GM12878 (cell line): ENCODE measurements around the gene BMP8B. TPM values are rescaled to one million over a fixed set of nuclear protein-coding genes. Genes with fewer than 3 reads are reported as not detected.
A peak's percentile ranks its signal among the peaks of the same experiment; 100 is the strongest.

ENCODE experiments used
- BACH1 ChIP-seq: fragments of 450-650 bp; IDR thresholded peaks from 2 replicates; pipeline ENCODE4 v1.6.1; 2017; ENCODE audit warnings: mild to moderate bottlenecking, borderline replicate concordance
- BHLHE40 ChIP-seq, 2 experiments: fragments of 450-650 bp in 1 of 2; IDR thresholded peaks; 2 replicates each; pipeline ENCODE4 v1.6.1; 2011 to 2017; ENCODE audit warnings: low read depth in 2 of 2, borderline replicate concordance in 1 of 2, improper control_type of control experiment in 1 of 2, low read length in 1 of 2, mild to moderate bottlenecking in 1 of 2
- EED ChIP-seq: sonication (generic); IDR thresholded peaks from 2 replicates; pipeline ENCODE4 v1.6.1; 2016; ENCODE audit warnings: antibody characterized with exemption, low read depth
- GATAD2B ChIP-seq: fragments of 450-650 bp; conservative IDR thresholded peaks from 2 replicates; pipeline ENCODE4 v1.6.1; 2017; ENCODE audit warnings: low read depth, mild to moderate bottlenecking, moderate library complexity
- HDAC6 ChIP-seq: fragments of 200-600 bp; sonication (generic); IDR thresholded peaks from one replicate; pipeline ENCODE4 v1.8.0; 2017; ENCODE audit warnings: antibody characterized with exemption; ENCODE audit not compliant: unreplicated experiment
- IKZF1 ChIP-seq: fragments of 450-650 bp; conservative IDR thresholded peaks from 2 replicates; pipeline ENCODE4 v1.6.1; 2017; ENCODE audit warnings: antibody characterized with exemption, mild to moderate bottlenecking
- JUND ChIP-seq: IDR thresholded peaks from 2 replicates; pipeline ENCODE4 v1.6.1; 2012; ENCODE audit warnings: low read depth, mild to moderate bottlenecking, low read length, improper control_type of control experiment, moderate library complexity
- KAT2A ChIP-seq: conservative IDR thresholded peaks from 2 replicates; pipeline ENCODE4 v1.6.1; 2011; ENCODE audit warnings: low read depth, low read length; ENCODE audit not compliant: control insufficient read depth
- MYC ChIP-seq: IDR thresholded peaks from 2 replicates; pipeline ENCODE4 v1.6.1; 2011; ENCODE audit warnings: mild to moderate bottlenecking, low read length, moderate library complexity, inconsistent platforms; ENCODE audit not compliant: insufficient read depth, insufficient replicate concordance, insufficient read length, severe bottlenecking
- NFXL1 ChIP-seq: fragments of 450-650 bp; IDR thresholded peaks from 2 replicates; pipeline ENCODE4 v1.6.1; 2017; ENCODE audit warnings: antibody characterized with exemption, mild to moderate bottlenecking, borderline replicate concordance
- NR2F1 ChIP-seq: fragments of 450-650 bp; conservative IDR thresholded peaks from 2 replicates; pipeline ENCODE4 v1.6.1; 2017; ENCODE audit warnings: mild to moderate bottlenecking
- SMC3 ChIP-seq: IDR thresholded peaks from 2 replicates; pipeline ENCODE4 v1.6.1; 2011; ENCODE audit warnings: low read length, improper control_type of control experiment, borderline replicate concordance
- STAT3 ChIP-seq: IDR thresholded peaks from 2 replicates; pipeline ENCODE4 v1.6.1; 2011; ENCODE audit warnings: low read depth, low read length, improper control_type of control experiment
- polyA plus RNA-seq, 11 experiments: library from polyadenylated mRNA; depleted of rRNA in 4 of 11; unstranded in 6 of 11; stranded (reverse) in 5 of 11; fragments of >200 nt; fragmentation: Nextera tagmentation in 4 of 11; fragmentation: Illumina TruSeq in 1 of 11; extraction: Ambion mirVana in 4 of 11; extraction: Trizol in 1 of 11; gene quantifications; 1 replicate in 1 of 11; 2 replicates in 10 of 11; pipeline versions ENCODE4 v1.2.1 to v1.2.3, GENCODE V29; 2011 to 2016; ENCODE audit warnings: inconsistent platforms in 2 of 11, missing spikeins in 2 of 11, low read depth in 1 of 11
- total RNA-seq, 4 experiments: library from RNA; depleted of rRNA in 3 of 4; stranded (reverse); fragments of >200 nt in 3 of 4; fragmentation: Illumina TruSeq in 1 of 4; extraction: Trizol in 1 of 4; gene quantifications; 2 replicates each; pipeline versions ENCODE4 v1.2.1 to v1.2.3, GENCODE V29; 2013 to 2021
- TF ChIP-seq, protein P1 (sequence below): fragments of 450-650 bp; IDR thresholded peaks from 2 replicates; pipeline ENCODE4 v1.6.1; 2016; ENCODE audit warnings: mild to moderate bottlenecking, moderate library complexity, borderline replicate concordance
- TF ChIP-seq, protein P2 (sequence below): IDR thresholded peaks from 2 replicates; pipeline ENCODE4 v1.6.1; 2012; ENCODE audit warnings: low read length, inconsistent platforms
- TF ChIP-seq, protein P3 (sequence below): fragments of 450-650 bp; formaldehyde crosslinking; IDR thresholded peaks from 2 replicates; pipeline ENCODE4 v1.4.0; 2020; ENCODE audit warnings: mild to moderate bottlenecking, moderate library complexity
- TF ChIP-seq, protein P4 (sequence below), 3 experiments: IDR thresholded peaks in 2 of 3; conservative IDR thresholded peaks in 1 of 3; 2 replicates each; pipeline ENCODE4 v1.5.1; 2011; ENCODE audit warnings: low read depth in 3 of 3, low read length in 3 of 3, mild to moderate bottlenecking in 3 of 3, control low read depth in 2 of 3, moderate library complexity in 2 of 3, inconsistent platforms in 1 of 3, mixed read lengths in 1 of 3; ENCODE audit not compliant: control insufficient read depth in 2 of 3, insufficient read depth in 1 of 3; ENCODE audit errors: extremely low read depth in 1 of 3

Gene BMP8B
- total and polyA plus RNA-seq, 10 of the 15 experiments (the other 5 are each of a cell fraction or from before 2014, with no cell fraction given) = 0.09 to 1.2 (median 0.52) TPM

DNA sequence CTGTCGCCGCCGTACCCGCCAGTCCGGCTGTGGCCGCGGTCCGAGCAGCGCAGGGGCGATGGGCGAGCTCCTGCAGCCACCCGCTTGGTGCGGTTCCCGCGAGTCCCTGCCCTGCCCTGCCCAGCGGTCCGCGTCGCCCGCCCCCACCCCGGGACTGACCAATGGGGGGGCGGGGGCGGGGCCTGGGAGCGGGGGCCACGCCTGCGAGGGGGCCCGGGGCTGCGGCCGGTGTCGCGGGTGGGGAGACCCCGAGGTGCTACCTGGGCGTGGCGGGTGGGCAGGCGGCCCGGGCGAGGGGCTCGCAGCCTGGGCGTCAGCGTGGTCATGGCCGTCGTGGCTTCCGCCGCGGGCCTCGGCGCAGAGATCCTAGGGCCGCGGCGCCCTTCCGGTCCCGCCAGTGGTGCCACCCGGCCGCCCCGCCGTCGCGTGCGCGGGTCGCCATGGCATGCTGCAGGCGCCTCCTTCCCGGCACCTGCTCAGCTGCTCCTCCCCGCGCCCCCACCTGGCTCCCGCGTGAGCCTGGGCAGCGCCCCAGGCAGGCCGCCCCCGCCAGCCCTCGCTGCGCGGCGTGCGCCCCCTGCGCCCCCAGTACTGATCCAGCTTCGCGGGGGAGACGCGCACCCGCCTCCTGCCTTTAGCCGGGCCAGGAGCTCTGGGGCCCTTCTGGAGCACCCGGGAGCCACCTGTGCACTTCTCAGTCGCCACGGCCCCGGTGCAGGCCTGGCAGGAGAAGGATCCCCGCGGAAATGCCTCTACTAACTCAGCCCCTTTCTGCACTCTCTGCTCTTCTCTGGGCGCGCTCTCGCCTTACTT lies at the start of gene BMP8B (continued):
- TF ChIP-seq, protein P1, sequence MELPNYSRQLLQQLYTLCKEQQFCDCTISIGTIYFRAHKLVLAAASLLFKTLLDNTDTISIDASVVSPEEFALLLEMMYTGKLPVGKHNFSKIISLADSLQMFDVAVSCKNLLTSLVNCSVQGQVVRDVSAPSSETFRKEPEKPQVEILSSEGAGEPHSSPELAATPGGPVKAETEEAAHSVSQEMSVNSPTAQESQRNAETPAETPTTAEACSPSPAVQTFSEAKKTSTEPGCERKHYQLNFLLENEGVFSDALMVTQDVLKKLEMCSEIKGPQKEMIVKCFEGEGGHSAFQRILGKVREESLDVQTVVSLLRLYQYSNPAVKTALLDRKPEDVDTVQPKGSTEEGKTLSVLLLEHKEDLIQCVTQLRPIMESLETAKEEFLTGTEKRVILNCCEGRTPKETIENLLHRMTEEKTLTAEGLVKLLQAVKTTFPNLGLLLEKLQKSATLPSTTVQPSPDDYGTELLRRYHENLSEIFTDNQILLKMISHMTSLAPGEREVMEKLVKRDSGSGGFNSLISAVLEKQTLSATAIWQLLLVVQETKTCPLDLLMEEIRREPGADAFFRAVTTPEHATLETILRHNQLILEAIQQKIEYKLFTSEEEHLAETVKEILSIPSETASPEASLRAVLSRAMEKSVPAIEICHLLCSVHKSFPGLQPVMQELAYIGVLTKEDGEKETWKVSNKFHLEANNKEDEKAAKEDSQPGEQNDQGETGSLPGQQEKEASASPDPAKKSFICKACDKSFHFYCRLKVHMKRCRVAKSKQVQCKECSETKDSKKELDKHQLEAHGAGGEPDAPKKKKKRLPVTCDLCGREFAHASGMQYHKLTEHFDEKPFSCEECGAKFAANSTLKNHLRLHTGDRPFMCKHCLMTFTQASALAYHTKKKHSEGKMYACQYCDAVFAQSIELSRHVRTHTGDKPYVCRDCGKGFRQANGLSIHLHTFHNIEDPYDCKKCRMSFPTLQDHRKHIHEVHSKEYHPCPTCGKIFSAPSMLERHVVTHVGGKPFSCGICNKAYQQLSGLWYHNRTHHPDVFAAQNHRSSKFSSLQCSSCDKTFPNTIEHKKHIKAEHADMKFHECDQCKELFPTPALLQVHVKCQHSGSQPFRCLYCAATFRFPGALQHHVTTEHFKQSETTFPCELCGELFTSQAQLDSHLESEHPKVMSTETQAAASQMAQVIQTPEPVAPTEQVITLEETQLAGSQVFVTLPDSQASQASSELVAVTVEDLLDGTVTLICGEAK = no peak
- TF ChIP-seq, protein P2, sequence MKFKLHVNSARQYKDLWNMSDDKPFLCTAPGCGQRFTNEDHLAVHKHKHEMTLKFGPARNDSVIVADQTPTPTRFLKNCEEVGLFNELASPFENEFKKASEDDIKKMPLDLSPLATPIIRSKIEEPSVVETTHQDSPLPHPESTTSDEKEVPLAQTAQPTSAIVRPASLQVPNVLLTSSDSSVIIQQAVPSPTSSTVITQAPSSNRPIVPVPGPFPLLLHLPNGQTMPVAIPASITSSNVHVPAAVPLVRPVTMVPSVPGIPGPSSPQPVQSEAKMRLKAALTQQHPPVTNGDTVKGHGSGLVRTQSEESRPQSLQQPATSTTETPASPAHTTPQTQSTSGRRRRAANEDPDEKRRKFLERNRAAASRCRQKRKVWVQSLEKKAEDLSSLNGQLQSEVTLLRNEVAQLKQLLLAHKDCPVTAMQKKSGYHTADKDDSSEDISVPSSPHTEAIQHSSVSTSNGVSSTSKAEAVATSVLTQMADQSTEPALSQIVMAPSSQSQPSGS = no peak
- TF ChIP-seq HDAC6 (peak; percentile 78), JUND (0 out of 2 replicates have a peak, but pooled peaks have one; percentile 13), KAT2A (no peak), NFXL1 (no peak), IKZF1 (peak; percentile 83), EED (no peak), MYC (no peak), NR2F1 (peak; percentile 72), BHLHE40 (IDR thresholded peaks at IDR 0.05; ENCODE audit: borderline replicate concordance in 1 of 2, low read depth in 2 of 2, low read length in 1 of 2) (peak; percentile 82 to 98; a peak in 3 of 4 replicates), SMC3 (no peak), STAT3 (no peak), GATAD2B (peak; percentile 97), BACH1 (peak; percentile 66)
- TF ChIP-seq, protein P3, sequence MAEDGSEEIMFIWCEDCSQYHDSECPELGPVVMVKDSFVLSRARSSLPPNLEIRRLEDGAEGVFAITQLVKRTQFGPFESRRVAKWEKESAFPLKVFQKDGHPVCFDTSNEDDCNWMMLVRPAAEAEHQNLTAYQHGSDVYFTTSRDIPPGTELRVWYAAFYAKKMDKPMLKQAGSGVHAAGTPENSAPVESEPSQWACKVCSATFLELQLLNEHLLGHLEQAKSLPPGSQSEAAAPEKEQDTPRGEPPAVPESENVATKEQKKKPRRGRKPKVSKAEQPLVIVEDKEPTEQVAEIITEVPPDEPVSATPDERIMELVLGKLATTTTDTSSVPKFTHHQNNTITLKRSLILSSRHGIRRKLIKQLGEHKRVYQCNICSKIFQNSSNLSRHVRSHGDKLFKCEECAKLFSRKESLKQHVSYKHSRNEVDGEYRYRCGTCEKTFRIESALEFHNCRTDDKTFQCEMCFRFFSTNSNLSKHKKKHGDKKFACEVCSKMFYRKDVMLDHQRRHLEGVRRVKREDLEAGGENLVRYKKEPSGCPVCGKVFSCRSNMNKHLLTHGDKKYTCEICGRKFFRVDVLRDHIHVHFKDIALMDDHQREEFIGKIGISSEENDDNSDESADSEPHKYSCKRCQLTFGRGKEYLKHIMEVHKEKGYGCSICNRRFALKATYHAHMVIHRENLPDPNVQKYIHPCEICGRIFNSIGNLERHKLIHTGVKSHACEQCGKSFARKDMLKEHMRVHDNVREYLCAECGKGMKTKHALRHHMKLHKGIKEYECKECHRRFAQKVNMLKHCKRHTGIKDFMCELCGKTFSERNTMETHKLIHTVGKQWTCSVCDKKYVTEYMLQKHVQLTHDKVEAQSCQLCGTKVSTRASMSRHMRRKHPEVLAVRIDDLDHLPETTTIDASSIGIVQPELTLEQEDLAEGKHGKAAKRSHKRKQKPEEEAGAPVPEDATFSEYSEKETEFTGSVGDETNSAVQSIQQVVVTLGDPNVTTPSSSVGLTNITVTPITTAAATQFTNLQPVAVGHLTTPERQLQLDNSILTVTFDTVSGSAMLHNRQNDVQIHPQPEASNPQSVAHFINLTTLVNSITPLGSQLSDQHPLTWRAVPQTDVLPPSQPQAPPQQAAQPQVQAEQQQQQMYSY (CRISPR knock-in tag) = no peak
- TF ChIP-seq, protein P4, sequence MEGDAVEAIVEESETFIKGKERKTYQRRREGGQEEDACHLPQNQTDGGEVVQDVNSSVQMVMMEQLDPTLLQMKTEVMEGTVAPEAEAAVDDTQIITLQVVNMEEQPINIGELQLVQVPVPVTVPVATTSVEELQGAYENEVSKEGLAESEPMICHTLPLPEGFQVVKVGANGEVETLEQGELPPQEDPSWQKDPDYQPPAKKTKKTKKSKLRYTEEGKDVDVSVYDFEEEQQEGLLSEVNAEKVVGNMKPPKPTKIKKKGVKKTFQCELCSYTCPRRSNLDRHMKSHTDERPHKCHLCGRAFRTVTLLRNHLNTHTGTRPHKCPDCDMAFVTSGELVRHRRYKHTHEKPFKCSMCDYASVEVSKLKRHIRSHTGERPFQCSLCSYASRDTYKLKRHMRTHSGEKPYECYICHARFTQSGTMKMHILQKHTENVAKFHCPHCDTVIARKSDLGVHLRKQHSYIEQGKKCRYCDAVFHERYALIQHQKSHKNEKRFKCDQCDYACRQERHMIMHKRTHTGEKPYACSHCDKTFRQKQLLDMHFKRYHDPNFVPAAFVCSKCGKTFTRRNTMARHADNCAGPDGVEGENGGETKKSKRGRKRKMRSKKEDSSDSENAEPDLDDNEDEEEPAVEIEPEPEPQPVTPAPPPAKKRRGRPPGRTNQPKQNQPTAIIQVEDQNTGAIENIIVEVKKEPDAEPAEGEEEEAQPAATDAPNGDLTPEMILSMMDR (IDR thresholded peaks at IDR 0.05 in 2 of 3, conservative IDR thresholded peaks at IDR 0.05 in 1 of 3; ENCODE audit: control insufficient read depth in 2 of 3, extremely low read depth in 1 of 3, insufficient read depth in 1 of 3, low read depth in 3 of 3, low read length in 3 of 3) = peak in 1 of 3 experiments; percentile 5; a peak in 1 of 6 replicates
